Measurements from ENCODE around the gene SEMA6A. TPM values are rescaled to one million over a fixed set of nuclear protein-coding genes. Genes with fewer than 3 reads are reported as not detected.

SEMA6A gene
- total RNA-seq, 1 donor, result under 0.01 TPM

DNA sequence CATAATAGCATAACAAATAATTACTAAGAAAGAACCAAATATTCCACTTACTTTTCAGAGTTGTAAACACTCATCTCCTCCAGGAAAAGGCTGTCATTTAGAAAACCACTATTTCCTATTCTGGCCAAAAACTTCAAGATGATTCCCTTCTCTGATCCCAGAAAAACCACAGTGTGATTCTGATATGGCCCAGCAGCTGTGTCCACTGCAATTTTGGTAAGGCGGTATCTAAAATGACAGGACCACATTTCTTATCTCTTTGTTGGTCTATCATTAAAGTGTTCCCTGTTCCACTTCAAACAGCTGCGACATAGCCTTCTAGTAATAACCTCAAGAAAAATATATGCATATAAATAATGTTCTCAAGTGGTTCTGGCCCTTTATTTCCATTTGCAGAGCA is 96.1 kb downstream of the SEMA6A start:
- Histone ChIP-seq H2AFZ (ENCODE audit: low read length) (no peak overlapping the region), H3K36me3 (ENCODE audit: insufficient read depth, low read length) (no peaks in the 10 kb centered on the region), H3K27ac (ENCODE audit: low read depth, low read length) (no peak overlapping the region), H3K4me2 (ENCODE audit: insufficient read depth, low read length) (no peak overlapping the region), H3K9me3 (ENCODE audit: low read depth, low read length) (no peaks in the 10 kb centered on the region), H4K20me1 (ENCODE audit: insufficient read depth, low read length) (no peaks in the 10 kb centered on the region), H3K79me2 (ENCODE audit: insufficient read depth, low read length) (no peaks in the 10 kb centered on the region), H3K4me3 (ENCODE audit: insufficient read depth, low read length) (no peak overlapping the region), H3K4me1 (ENCODE audit: insufficient read depth, low read length) (peaks cover 5% of the 10 kb centered on the region), H3K27me3 (ENCODE audit: insufficient read depth, low read length) (no peaks in the 10 kb centered on the region)
- TF ChIP-seq, protein P1, sequence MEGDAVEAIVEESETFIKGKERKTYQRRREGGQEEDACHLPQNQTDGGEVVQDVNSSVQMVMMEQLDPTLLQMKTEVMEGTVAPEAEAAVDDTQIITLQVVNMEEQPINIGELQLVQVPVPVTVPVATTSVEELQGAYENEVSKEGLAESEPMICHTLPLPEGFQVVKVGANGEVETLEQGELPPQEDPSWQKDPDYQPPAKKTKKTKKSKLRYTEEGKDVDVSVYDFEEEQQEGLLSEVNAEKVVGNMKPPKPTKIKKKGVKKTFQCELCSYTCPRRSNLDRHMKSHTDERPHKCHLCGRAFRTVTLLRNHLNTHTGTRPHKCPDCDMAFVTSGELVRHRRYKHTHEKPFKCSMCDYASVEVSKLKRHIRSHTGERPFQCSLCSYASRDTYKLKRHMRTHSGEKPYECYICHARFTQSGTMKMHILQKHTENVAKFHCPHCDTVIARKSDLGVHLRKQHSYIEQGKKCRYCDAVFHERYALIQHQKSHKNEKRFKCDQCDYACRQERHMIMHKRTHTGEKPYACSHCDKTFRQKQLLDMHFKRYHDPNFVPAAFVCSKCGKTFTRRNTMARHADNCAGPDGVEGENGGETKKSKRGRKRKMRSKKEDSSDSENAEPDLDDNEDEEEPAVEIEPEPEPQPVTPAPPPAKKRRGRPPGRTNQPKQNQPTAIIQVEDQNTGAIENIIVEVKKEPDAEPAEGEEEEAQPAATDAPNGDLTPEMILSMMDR (IDR thresholded peaks at IDR 0.05; ENCODE audit: extremely low read depth, low read depth, low read length), result no peak
- no peak for DNase-seq (ENCODE audit: insufficient read length, low spot score, missing footprints)

DNA sequence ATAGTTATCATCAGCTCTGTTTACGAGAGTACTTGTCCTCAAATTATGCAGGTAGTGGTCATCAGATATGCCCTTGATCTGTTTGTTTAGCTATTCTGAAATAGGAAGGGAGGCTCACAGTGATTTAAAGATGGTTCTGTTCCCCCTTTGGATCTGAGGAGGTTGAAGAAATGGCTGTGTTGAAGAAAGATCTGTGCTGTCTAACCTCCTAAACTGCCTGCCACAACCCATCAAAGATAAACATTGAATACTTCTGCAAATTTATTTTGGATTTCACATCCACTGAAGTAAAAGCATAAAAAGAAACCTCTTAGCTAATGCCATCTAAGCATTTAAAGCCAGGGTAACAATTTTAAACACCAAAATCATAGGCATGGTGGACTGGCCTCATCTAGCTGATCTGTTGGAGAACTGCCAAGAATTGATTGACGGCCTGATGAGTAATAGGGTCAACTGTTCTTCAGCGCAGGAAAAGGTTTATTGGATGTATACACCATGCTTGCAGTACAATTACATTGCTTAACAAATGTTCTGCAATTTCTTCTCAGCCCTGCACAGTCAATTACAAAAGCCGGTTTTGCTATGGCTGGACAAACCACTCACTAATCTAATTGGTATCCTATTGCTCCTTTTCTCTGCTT is 97.6 kb downstream of the SEMA6A start:
- TF ChIP-seq, protein P1 (IDR thresholded peaks at IDR 0.05; ENCODE audit: extremely low read depth, low read depth, low read length), result no peak
- no peaks in the 10 kb centered on the region for H3K4me1 ChIP-seq (ENCODE audit: insufficient read depth, low read length)
- no peak overlapping the region for H3K4me3 ChIP-seq (ENCODE audit: insufficient read depth, low read length)
- no peaks in the 10 kb centered on the region for H3K79me2 ChIP-seq (ENCODE audit: insufficient read depth, low read length)
- no peaks in the 10 kb centered on the region for H3K36me3 ChIP-seq (ENCODE audit: insufficient read depth, low read length)
- H3K9me3 ChIP-seq (ENCODE audit: low read depth, low read length), result no peaks in the 10 kb centered on the region
- DNase-seq (ENCODE audit: insufficient read length, low spot score, missing footprints), result no peak
- H2AFZ ChIP-seq (ENCODE audit: low read length), result no peak overlapping the region
- no peaks in the 10 kb centered on the region for H4K20me1 ChIP-seq (ENCODE audit: insufficient read depth, low read length)
- H3K27me3 ChIP-seq (ENCODE audit: insufficient read depth, low read length), result no peaks in the 10 kb centered on the region
- H3K4me2 ChIP-seq (ENCODE audit: insufficient read depth, low read length), result no peak overlapping the region
- H3K27ac ChIP-seq (ENCODE audit: low read depth, low read length), result no peak overlapping the region

DNA sequence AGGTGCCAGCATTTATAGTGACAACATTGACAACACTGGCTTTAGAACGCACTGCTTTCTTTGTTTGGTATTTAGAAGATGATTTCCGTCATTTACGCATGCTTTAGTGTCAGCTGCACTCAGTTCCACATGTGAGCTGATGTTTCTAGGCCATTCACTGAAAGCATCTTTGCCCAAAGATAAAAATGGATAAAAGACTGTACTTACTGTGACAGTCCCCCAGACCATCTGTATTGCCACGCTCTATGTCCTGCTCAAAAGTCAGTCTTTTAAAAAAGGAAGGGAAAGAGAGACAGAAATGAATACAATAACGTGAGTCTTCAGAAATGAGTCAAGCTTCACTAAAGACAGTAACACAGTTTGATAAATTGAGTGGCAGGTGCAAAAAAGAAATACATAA is 99.3 kb downstream of the SEMA6A start:
- no peak overlapping the region for H3K4me3 ChIP-seq (ENCODE audit: insufficient read depth, low read length)
- H3K27ac ChIP-seq (ENCODE audit: low read depth, low read length), result no peak overlapping the region
- H3K4me1 ChIP-seq (ENCODE audit: insufficient read depth, low read length), result no peaks in the 10 kb centered on the region
- no peaks in the 10 kb centered on the region for H4K20me1 ChIP-seq (ENCODE audit: insufficient read depth, low read length)
- TF ChIP-seq, protein P1 (IDR thresholded peaks at IDR 0.05; ENCODE audit: extremely low read depth, low read depth, low read length), result no peak
- H2AFZ ChIP-seq (ENCODE audit: low read length), result no peak overlapping the region
- no peak for DNase-seq (ENCODE audit: insufficient read length, low spot score, missing footprints)
- no peak overlapping the region for H3K4me2 ChIP-seq (ENCODE audit: insufficient read depth, low read length)
- H3K79me2 ChIP-seq (ENCODE audit: insufficient read depth, low read length), result no peaks in the 10 kb centered on the region
- no peaks in the 10 kb centered on the region for H3K9me3 ChIP-seq (ENCODE audit: low read depth, low read length)
- no peaks in the 10 kb centered on the region for H3K36me3 ChIP-seq (ENCODE audit: insufficient read depth, low read length)
- no peaks in the 10 kb centered on the region for H3K27me3 ChIP-seq (ENCODE audit: insufficient read depth, low read length)

DNA sequence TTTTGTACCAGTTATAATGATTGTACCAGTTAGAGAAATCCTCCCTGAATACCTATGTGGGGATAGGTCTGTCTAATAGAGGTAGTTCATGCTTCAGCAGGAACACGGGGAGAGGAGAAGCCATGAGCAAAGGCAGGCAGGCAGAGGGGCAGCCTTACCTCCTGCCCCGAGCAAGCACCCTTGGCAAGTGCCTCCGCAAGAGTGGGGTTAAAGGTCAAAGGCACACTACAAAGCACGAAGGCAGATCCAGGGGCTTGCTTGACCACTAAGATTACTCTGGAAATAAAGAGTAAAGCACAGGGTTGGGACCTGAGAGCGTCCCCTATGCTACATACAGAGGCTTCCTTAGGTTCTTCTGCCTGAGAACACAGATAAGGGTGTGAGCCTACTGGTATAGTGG is 100.9 kb downstream of the SEMA6A start:
- Histone ChIP-seq H3K4me3 (ENCODE audit: insufficient read depth, low read length) (no peak overlapping the region), H3K27me3 (ENCODE audit: insufficient read depth, low read length) (no peaks in the 10 kb centered on the region), H3K4me1 (ENCODE audit: insufficient read depth, low read length) (no peaks in the 10 kb centered on the region), H3K27ac (ENCODE audit: low read depth, low read length) (no peak overlapping the region), H4K20me1 (ENCODE audit: insufficient read depth, low read length) (no peaks in the 10 kb centered on the region), H3K9me3 (ENCODE audit: low read depth, low read length) (no peaks in the 10 kb centered on the region), H2AFZ (ENCODE audit: low read length) (no peak overlapping the region), H3K4me2 (ENCODE audit: insufficient read depth, low read length) (no peak overlapping the region), H3K36me3 (ENCODE audit: insufficient read depth, low read length) (no peaks in the 10 kb centered on the region), H3K79me2 (ENCODE audit: insufficient read depth, low read length) (no peaks in the 10 kb centered on the region)
- TF ChIP-seq, protein P1 (IDR thresholded peaks at IDR 0.05; ENCODE audit: extremely low read depth, low read depth, low read length), result no peak
- DNase-seq (ENCODE audit: insufficient read length, low spot score, missing footprints), result no peak

Measured in osteoblast (primary cell).